ENCODE measurements around the gene DENND2A. TPM values are rescaled to one million over a fixed set of nuclear protein-coding genes. Genes with fewer than 3 reads are reported as not detected.

Gene DENND2A
- total RNA-seq, 1 experiment from 2014 or later, result 7.3 TPM

DNA sequence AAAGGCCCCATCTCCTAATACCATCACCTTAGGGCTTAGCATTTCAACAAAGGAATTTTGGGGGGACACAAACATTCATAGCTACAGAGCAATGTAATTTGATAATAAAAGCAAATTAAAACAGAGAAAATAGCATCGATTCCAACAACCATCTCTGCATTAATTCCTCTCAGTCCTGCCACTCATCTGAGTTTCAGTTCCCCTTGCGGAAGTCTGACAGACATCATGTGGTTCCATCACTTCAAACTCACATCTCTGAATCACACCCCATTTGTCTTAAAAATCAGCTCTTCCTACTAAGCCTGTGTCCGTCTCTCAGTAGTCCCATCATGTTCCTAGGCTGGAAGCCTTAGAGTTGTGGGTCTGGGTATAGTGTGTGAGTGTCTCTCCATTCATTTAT lies 35.7 kb upstream of the DENND2A start:
- no CpG with 5 or more reads among the region's 3 CpGs for WGBS (ENCODE audit: extremely low coverage, insufficient read length, low lambda C conversion rate)
- no peak overlapping the region; a peak in 1 of 5 replicates for H3K4me3 Mint-ChIP-seq

More for the DNA sequence above, 35.7 kb upstream of the DENND2A start:
- no peak overlapping the region for H3T11ph ChIP-seq (ENCODE audit: low read length)
- H3K79me2 ChIP-seq (ENCODE audit: insufficient read depth, low read length), result no peaks in the 10 kb centered on the region
- H2AK5ac ChIP-seq (ENCODE audit: insufficient read length, low read length), result no peak overlapping the region
- peaks cover 1 to 23% (median 10%) of the 10 kb centered on the region in 3 experiments; a peak in 6 of 7 replicates for H3K36me3 Mint-ChIP-seq (ENCODE audit: insufficient read depth in 1 of 3, low read depth in 3 of 3)
- H4K91ac ChIP-seq (ENCODE audit: insufficient read length, low read depth, low read length), result no peak overlapping the region
- H3K27ac ChIP-seq (ENCODE audit: insufficient read length, low read depth, low read length), result no peak overlapping the region
- H2AFZ ChIP-seq (ENCODE audit: low read length), result no peak overlapping the region
- H3K27me3 Mint-ChIP-seq (ENCODE audit: low read depth), result peaks cover 3% of the 10 kb centered on the region; the same call in 1 of the 2 replicates
- H3K23ac ChIP-seq (ENCODE audit: insufficient read length, low read depth, low read length), result no peak overlapping the region
- H2BK5ac ChIP-seq (ENCODE audit: insufficient read length, low read length), result no peak overlapping the region
- no peak overlapping the region for H3K27ac Mint-ChIP-seq
- TF ChIP-seq CTCF (conservative IDR thresholded peaks at IDR 0.05), result no peak
- no peaks in the 10 kb centered on the region; the same call in 1 of the 2 replicates for H3K27me3 ChIP-seq (ENCODE audit: insufficient read depth, low read length)
- no peaks in the 10 kb centered on the region for H3K79me1 ChIP-seq (ENCODE audit: insufficient read depth, low read depth, low read length, poor library complexity, severe bottlenecking)
- H3K4ac ChIP-seq (ENCODE audit: low read depth, low read length), result no peak overlapping the region
- no peak overlapping the region for H4K8ac ChIP-seq (replicated peaks; ENCODE audit: insufficient read length, low read depth, low read length)
- no peak overlapping the region for H2BK15ac ChIP-seq (ENCODE audit: low read depth, low read length)
- H3K9ac ChIP-seq (ENCODE audit: extremely low read depth, insufficient read length, low read length), result no peak overlapping the region
- no peak overlapping the region for H3K14ac ChIP-seq (ENCODE audit: insufficient read depth, low read length)
- no peak overlapping the region for H2BK20ac ChIP-seq (ENCODE audit: low read depth, low read length, poor library complexity, severe bottlenecking)
- H3K56ac ChIP-seq (ENCODE audit: insufficient read length, low read depth, low read length), result no peak overlapping the region
- H3K4me1 Mint-ChIP-seq, result peaks cover 15 to 18% of the 10 kb centered on the region in 2 experiments
- H4K20me1 ChIP-seq (ENCODE audit: control insufficient read depth, insufficient read depth, insufficient read length), result no peaks in the 10 kb centered on the region
- H3K4me1 ChIP-seq (ENCODE audit: insufficient read depth, low read length), result no peaks in the 10 kb centered on the region; the same call in 1 of the 2 replicates
- no peak overlapping the region for H3K18ac ChIP-seq (ENCODE audit: insufficient read length, low read depth, low read length)
- H3K23me2 ChIP-seq (ENCODE audit: insufficient read length, low read depth, low read length, poor library complexity, severe bottlenecking), result peaks cover 6% of the 10 kb centered on the region
- no peak overlapping the region for H3K4me2 ChIP-seq (ENCODE audit: insufficient read depth, insufficient read length, low read length)
- no peaks in the 10 kb centered on the region for H3K9me3 ChIP-seq (ENCODE audit: control insufficient read depth, low read depth, low read length)
- DNase-seq, result no peak
- no peak overlapping the region for H4K5ac ChIP-seq (ENCODE audit: insufficient read length, low read depth, low read length)
- no peaks in the 10 kb centered on the region for H3K9me3 Mint-ChIP-seq
- no peak overlapping the region for H2BK120ac ChIP-seq (ENCODE audit: low read depth, low read length, poor library complexity, severe bottlenecking)
- no peak overlapping the region for H2BK12ac ChIP-seq (ENCODE audit: insufficient read length, low read depth, low read length)
